Measurements from ENCODE around the gene EXOC6B.

EXOC6B gene

DNA sequence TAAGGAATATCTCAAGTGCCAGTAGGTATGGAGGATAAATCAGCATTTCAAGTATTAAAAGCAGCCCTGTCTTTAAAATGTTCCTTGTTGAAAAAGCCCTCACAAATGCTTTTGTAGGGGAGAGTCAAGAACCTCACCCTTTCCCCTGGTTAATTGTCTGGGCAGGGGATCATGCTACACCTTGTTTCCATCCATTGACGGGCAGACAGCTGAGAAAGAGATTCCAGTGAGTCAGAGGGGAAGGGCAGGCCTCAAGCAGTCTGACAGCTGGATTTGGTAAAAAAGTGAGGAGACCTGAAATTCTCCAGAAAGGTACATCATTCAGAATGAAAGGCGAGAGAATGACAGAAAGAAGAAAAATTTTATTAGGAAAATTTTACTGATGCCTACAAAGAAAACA, 475.0 kb downstream of the EXOC6B start:
- ATAC-seq (no peak), DNase-seq (no peak)

DNA sequence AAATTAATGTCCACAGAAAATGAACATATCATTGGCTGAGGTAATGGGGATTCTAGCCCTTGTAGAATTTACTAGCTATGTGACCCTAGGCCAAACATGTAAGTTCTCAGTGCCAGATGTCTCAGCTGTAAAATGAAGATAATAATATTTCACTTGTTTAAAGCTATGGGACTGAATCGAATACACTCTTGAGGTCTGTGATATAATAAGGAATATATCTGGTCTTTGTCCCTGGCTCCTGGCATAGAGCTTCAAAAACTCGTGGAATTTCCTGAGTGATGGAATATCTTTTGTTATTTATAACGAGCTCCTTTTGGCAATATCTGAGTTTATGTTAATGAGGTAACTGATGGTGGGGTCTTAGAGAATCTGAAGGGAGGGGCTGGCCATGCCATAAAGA, 476.8 kb downstream of the EXOC6B start:
- DNase-seq (no peak), ATAC-seq (no peak)

DNA sequence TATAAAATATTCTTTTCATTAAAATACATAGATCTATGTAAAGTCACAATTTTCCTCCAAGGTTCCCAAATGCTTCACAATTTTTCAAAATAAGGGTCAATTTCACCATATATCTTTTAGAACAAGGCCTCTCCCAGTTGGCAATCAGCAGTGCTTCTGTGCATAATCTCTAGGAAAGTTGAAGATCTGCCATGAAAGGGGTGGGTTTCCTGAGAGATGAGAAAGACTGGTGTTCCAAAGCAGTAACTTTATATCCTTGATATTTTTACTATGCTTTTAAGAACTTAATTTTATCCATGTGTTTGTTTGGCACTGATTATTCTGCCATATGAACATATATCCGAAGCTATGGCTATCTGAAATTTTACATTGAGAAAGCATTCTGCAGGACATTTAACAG, 478.8 kb downstream of the EXOC6B start:
- no peak for ATAC-seq
- DNase-seq: no peak

DNA sequence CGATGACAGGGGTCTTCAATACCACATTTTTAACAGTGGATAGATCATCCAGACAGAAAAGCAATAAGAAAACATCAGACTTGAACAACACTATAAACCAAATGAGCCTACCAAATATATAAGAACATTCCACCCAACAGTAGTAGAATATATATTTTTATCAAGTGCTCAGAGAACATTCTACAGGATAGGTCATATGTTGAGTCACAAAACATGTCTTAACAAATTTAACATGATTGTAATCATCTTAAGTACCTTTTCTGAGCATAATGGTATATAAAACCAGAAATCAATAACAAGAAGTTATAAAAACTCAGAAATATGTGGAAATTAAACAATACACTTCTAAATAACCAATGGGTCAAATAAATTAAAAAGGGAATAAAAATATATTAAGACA, 484.2 kb downstream of the EXOC6B start:
- no peak for ATAC-seq
- no peak for DNase-seq

DNA sequence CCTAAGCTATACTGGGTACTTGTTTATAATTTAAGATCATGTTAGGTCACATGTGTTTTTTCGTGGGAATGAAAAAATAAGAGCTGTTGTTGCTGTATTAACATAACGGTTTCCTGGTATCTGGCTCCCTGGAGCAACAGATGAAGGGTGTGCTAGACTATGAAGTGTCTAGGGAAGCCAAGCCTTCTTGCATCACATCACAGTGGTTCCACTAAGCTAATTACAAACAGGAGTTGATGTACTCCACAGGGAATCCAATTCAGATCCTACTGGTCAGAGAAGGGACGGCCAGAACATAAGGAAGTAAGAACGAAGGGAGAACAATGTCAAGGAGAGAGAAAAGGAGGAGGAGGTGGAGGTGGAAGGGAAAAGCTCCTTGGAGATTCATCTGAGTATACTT, 485.2 kb downstream of the EXOC6B start:
- ATAC-seq (no peak), DNase-seq (no peak)

DNA sequence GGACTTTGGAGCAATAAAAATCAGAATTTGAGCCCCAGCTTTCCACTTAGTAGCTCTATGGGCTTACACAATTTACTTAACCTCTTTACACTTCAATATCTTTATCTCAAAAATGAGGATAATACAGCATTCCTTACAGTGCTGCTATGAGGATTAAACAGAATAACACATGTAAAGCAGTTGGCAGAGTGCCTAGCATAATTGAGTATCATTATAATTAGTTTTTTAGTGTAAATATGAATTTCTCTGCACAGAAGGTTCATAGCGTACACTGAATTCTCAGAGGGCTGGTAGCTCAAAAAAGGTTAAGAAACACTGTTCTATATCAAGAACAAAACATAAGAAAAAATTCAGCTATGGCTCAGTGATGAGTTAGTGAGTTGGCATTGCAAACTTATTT, 487.8 kb downstream of the EXOC6B start:
- ATAC-seq: no peak
- no peak for DNase-seq

DNA sequence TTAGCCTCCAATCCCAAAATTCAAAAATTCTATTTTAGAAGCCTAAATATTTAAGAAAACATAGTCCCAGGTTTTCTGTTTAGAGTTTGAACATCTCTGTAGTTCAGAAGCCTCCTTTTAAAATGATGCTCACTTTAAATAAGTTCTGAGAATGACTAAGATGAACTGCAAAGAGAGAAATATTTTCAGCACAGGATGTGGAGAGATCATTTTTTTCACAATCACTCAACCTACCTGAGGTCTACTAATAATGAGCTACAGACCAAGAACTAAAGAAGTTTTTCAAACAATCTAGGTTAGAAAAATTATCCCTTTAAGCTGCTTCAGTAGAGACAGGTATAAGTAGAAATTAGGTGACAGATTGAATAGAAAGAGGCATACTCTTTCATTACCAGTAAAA, 493.1 kb downstream of the EXOC6B start:
- DNase-seq: no peak

DNA sequence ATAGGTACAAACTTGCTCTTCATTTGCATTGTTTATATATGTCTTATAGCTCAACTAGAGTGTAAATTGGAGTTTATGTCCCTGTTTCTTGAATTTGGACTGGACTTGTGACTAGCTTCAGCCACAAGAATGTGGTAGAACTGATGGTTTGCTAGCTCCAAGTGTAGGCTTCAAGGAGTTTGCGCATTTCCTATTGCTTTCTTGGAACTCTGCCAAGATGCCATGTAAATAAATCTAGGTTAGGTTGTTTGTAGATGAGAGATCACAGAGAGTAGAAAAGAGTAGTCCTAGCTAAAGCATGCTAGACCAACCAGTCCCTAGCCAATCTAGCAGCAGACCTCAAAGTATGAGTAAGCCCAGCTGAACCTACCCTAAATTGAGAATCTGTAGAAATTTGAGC, 495.2 kb downstream of the EXOC6B start:
- DNase-seq: no peak
- ATAC-seq: no peak

More for the DNA sequence above, 493.1 kb downstream of the EXOC6B start:
- ATAC-seq: no peak

DNA sequence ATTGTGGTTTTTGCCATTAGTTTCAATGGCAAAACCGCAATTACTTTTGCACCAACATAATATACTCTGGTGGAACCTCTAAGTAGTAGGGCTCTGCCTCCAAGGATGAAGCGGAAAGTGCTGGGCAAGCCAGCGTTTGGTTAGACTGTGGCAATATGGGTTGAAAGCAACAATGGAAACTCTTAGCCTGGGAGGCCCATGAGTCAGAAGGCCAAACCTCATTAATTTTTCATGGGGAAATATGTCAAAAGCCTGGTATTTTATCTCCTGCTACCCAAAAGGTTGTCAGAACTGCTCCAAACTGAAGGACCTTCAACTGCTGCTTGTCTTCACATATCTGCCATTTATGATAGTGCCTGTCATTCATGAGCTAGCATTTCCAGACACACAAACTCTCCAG, 499.1 kb downstream of the EXOC6B start:
- DNase-seq (no peak), ATAC-seq (peak; percentile 68)

DNA sequence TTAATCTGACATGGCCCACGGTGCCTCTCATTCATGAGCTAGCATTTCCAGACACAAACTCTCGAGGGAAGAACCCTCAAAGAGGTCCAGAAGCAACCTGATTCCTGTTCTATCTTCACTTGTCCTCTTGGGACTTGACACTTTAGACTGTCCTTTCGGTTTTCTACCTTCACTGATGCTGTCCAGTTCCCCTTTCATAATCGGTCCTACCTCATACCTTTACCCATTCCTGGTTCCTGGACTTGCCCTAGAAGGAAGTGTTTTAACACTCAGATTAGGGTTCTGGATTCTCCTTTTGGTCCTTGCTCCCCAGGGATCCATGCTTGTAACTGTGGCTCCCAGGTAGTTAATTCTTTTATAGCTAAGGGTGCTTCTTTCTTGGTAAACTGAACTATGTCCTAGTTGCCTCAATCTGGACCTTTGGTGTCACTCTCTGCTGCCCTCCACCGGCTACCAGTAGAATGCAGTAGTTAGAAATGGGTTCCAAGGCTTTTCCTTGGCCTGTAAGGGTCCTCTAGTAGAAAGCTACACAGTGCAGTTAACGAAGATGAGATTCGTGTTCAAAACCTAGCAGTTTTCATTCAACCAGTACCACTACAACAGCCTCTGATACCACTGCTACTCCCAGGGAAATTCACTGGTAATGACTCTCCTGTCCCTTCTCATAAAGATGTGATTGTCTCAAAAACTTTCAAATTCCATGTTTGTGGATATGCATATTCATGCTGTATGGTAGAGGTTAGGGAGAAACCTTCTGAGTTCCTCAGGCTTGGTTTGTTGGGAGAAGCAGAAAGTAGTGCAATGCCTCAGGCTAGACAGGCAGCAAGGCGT, 500.0 kb downstream of the EXOC6B start:
- DNase-seq (peak; percentile 22), ATAC-seq (no peak)

DNA sequence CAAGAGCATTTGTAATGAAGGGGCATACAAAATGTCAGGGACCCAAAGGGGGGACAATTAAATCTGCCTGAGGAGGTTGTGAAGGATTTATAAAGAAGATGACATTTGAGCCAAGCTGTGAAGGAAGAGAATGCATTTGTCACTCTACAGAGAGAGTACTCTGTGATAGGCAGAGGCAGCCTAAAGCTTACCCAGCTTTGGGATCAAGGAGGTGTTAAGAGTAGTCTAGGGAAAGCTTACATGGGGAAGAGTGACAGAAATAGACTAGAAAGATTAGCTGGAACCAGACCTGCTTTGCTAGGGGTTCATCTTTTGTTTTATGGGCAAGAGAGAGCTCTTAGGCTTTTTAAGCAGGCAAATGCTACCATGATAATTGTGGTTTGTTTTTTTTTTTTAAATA, 509.1 kb downstream of the EXOC6B start:
- ATAC-seq (no peak), DNase-seq (no peak)

DNA sequence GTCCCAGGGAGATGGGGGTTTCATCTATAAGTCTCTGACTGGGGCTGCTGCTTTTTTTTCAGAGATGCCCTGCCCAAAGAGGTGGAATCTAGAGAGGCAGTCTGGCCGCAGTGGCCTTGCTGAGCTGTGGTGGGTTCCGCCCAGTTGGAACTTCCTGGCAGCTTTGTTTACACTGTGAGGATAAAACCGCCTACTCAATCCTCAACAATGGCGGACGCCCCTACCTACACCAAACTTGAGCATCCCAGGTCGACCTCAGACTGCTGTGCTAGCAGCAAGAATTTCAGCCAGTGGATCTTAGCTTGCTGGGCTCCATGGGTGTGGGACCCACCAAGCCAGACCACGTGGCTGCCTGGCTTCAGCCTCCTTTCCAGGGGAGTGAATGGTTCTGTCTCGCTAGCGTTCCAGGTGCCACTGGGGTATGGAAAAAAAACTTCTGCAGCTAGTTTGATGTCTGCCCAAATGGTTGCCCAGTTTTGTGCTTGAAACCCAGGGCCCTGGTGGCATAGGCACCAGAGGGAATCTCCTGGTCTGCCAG, 525.6 kb downstream of the EXOC6B start:
- DNase-seq: no peak
- no peak for ATAC-seq

DNA sequence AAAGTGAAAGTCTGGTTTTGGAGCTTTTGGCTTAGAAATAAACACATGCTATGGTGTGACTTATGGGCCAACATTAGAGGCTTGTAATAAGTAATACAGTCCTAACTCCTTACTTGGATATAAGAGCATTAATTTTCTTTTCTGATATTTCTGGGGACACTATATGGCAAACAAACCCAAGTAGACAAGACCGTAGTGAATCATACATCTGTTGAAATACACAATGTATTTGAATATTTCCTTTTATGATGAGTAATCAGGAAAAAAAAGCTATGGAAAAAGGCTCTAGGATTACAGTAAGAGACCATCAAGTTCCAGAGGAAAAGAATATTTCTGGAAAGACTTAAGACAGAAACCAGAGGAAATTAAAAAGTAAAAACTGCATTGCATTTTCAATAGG, 532.2 kb downstream of the EXOC6B start:
- DNase-seq: no peak
- ATAC-seq: no peak

DNA sequence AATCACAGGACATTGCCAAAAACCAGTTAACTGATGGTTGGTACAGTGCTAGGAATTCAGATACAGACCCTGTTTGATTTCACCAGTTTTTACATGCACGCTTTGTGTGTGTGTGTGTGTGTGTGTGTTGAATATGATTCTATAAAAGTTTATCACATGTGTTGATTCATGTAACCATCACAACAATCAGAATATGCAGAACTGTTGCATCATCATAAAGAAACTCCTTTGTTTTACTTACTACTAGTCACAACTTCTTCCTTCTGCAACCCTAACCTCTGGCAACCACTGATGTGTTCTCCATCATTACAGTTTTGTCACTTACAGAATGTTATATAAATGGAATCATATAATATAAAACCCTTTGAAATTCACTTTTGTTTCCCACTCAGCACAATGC, 533.4 kb downstream of the EXOC6B start:
- DNase-seq: no peak

DNA sequence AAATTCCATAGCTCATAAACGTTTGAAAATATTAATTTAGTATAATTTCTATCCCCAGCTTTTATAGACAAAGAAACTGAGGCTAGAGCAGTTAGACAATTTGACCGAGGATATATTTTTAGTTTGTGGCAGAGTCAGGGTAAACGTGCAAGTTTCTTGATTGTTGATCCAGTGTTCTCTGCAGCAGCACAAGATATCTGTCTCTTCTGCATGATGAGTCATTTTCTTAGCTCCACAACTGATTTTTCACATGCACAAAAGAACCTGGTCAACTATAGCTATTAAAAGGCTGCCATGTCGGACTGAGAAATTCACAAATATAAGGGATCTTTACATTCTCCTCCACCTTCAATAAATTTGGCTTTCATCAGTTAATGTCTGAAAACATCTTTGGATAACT, 534.8 kb downstream of the EXOC6B start:
- ATAC-seq (no peak), DNase-seq (no peak)

More for the DNA sequence above, 533.4 kb downstream of the EXOC6B start:
- no peak for ATAC-seq

DNA sequence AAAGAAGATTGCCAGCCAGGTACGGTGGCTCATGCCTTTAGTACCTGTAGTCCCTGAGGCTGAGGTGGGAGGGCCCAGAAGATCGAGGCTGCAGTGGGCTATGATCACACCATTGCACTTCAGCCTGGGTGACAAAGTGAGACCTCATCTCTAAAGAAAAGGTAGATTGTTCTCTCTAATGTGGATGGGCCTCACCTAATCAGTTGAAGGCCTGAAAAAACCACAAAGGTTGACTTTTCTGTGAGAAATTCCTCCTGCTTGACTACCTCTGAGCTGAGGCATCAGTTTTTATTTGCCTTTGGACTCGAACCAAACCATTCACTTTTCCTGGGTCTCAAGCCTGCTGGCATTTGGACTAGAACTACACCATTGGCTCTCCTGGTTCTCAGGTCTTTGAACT, 536.1 kb downstream of the EXOC6B start:
- DNase-seq (no peak), ATAC-seq (no peak)

DNA sequence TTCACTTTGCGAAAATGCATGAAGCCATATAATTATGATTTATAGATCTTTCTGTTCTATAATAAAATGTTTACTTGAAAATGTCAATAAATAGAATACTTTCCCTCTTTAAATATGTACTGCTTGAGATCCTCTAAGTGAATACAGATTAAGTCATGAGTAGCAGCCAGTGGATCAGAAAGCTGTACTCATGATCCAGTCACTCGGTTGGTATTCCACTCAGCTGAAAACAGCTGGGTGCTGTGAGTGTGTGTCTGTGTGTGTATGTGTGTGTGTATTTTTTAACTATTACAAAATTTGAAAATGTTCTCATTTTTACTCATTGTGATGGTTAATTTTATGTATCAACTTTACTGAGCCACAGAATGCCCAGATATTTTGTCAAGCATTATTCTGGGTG, 536.5 kb downstream of the EXOC6B start:
- DNase-seq: no peak
- no peak for ATAC-seq

DNA sequence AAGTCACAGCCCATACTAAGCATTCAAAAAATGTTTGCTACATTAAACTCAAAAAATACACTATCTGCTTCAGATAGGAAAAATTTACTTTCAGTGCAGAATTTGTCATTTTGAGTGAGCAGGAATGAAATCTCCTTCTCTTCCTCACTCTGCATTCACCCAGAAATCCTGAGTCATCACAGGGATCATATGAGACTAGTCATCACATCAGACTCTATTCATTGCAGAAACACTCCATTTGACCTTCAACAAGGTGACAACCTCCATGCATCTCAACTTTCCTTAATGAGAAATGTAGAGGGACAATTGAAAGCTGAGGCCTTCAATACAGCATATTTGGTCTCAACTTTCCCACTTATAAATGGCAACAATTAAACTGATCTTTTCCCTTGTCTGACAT, 547.8 kb downstream of the EXOC6B start:
- DNase-seq (no peak), ATAC-seq (no peak)

DNA sequence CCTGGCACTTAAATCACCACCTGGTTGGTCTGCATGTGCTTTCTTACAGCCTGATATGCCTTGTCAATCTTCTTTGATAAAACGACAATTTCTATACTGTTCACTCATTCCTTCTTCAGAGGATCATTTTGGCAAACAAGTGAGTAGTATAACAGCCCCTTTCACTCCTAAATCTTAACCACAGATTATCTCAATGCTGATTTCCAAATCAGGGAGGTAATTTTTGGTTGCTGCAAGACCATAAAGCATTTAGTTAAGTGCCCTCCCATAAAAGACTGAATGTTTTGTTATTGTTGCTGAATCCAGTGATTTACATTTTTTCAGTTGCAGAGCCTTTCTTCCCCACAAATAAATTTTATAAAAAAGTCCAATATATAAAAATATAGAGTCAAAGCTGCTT, 549.0 kb downstream of the EXOC6B start:
- DNase-seq (no peak), ATAC-seq (no peak)

DNA sequence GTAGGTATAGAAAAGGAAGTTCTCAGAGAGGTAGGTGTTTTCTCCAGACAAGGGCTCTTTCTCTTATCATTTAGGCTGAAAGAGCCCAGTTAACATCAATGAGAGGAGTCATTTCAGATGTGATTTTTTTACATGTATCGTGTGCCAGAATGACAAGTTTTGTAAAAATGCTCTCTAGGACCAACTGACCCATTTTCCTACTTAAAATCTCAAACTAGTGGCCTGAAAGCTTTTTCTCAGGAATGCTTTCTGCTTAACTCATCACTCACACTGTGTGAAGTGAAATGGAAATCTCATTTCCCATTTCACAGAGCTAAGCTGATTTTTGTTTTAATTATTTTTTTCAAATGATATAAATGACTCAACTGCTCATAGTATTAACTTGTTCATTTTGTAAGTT, 549.5 kb downstream of the EXOC6B start:
- DNase-seq: no peak
- no peak for ATAC-seq

DNA sequence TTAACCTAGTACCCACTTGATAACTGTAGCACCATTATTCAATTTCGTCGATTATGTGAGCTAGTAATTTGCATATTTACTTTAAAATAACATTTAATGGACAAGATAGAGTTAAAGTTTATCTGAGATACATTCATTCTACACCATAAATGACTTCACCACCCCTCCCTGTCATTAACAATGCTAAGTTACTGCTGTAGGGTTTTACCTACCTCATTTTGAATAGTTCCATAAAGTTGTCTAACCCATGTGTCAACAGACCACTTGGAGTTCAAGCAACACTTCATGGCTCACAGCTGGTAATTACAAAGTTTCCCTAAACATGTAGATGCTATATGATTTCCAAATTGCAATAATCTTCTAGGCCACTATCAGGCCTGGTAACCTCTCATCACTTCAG, 550.7 kb downstream of the EXOC6B start:
- ATAC-seq: no peak
- DNase-seq: no peak

DNA sequence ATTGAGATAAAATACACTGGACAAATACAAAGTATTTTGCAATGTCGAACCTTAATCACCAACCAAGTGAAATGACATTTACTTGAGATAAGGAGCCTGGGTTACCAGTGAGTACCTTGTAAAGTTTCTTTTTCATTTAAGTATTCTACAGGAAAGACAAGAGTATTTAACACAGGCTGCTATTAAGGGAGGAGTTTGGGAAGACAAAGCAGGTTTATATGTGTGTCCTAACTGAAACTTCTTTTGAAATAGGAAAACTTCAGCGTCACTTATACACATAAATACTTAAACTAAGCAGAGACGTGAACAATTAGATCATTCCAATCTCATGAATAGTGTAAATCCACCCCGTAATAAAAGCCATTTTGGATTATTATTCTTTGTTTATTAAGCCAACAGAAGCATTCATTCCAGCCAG, 551.4 kb downstream of the EXOC6B start:
- no peak for DNase-seq
- no peak for ATAC-seq

DNA sequence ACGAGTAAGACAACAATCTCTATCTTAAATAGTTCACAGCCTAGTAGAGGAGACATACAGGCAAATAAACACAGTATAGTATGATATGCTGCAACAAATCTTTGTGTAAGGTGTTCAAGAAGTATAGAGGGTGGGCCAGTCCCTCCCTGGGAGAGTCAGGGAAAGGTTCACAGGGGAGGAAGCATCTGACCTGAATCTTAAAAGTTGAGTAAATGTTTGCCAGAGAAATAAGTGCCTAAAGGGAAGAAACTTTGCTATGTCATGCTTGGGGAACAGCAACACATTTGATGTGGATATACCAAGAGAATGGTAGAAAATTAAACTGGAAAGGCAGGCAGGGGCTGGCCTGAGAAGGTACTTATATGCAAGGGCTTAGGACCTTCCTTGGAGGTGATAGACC, 552.4 kb downstream of the EXOC6B start:
- no peak for DNase-seq
- ATAC-seq: no peak

All from stimulated activated naive CD8-positive, alpha-beta T cell treated with anti-CD3 and anti-CD28 coated beads, Interleukin-15, Interleukin-2, amounts not matched to agents 100 U/mL and 50 U/mL, for 24 hours (primary cell).